ENCODE results near the gene NCAM2. TPM values are rescaled to one million over a fixed set of nuclear protein-coding genes. Genes with fewer than 3 reads are reported as not detected.
"Not testable (repeated sequence)": the region's sequence is repeated elsewhere in the genome, so short reads cannot be mapped to it uniquely, and the experiment has no call there.

Gene NCAM2
- total and polyA plus RNA-seq, 2 of the 8 experiments (the other 6 are each of a cell fraction or from before 2014, with no cell fraction given): 0.14 to 1.1 TPM

- 92% methylated on average over 3 of the region's 3 CpGs; no CpG with 5 or more reads in 1 of the 2 experiments for WGBS, 2 experiments (ENCODE audit: extremely low coverage in 1 of 2, insufficient coverage in 1 of 2, insufficient read length in 1 of 2, insufficient replicate concordance in 2 of 2, low coverage in 1 of 2, low lambda C conversion rate in 2 of 2, missing lambda C conversion rate in 1 of 2)
- H2BK20ac ChIP-seq (ENCODE audit: low read length); H2BK15ac ChIP-seq (ENCODE audit: low read length); H3K4ac ChIP-seq (replicated peaks; ENCODE audit: insufficient read length, low read depth, low read length); H2BK5ac ChIP-seq (ENCODE audit: low read depth, low read length); H4K5ac ChIP-seq (ENCODE audit: insufficient read length, low read depth, low read length); H3K14ac ChIP-seq (ENCODE audit: insufficient read length); CTCF ChIA-PET (ENCODE audit: partially characterized antibody); H4K20me1 ChIP-seq (replicated peaks in 1 of 2; ENCODE audit: control insufficient read depth in 1 of 2, insufficient read depth in 2 of 2, low read length in 2 of 2); H3K4me3 ChIP-seq (ENCODE audit: extremely low read depth in 1 of 4, insufficient read depth in 2 of 4, low read depth in 3 of 4, low read length in 4 of 4); H4K8ac ChIP-seq (ENCODE audit: extremely low read depth, insufficient read depth, low read length); H3K23me2 ChIP-seq (ENCODE audit: low read depth, low read length); H2BK12ac ChIP-seq (ENCODE audit: low read depth, low read length); H2BK120ac ChIP-seq (replicated peaks; ENCODE audit: low read depth, low read length); H3K56ac ChIP-seq (replicated peaks; ENCODE audit: insufficient read length, low read depth, low read length); H3K4me2 ChIP-seq (ENCODE audit: insufficient read depth in 1 of 2, low read depth in 2 of 2, low read length in 2 of 2); FAIRE-seq; H3K18ac ChIP-seq (ENCODE audit: extremely low read depth, low read length); H4K91ac ChIP-seq (replicated peaks; ENCODE audit: insufficient read length, low read length); H3K79me1 ChIP-seq (ENCODE audit: low read depth, low read length); POLR2A ChIA-PET (ENCODE audit: partially characterized antibody); H3K9ac ChIP-seq (replicated peaks in 1 of 4; ENCODE audit: extremely low read depth in 1 of 4, low read depth in 3 of 4, low read length in 3 of 4); H2AFZ ChIP-seq (ENCODE audit: low read length); H3K27me3 ChIP-seq (replicated peaks in 1 of 4; ENCODE audit: control insufficient read depth in 3 of 4, extremely low read depth in 1 of 4, insufficient read depth in 3 of 4, low read length in 3 of 4); DNase-seq (ENCODE audit: low read depth in 1 of 2, low spot score in 2 of 2); H3K27ac ChIP-seq (ENCODE audit: low read depth, low read length); H3K36me3 ChIP-seq (ENCODE audit: control insufficient read depth in 2 of 4, insufficient read depth in 4 of 4, low read length in 3 of 4); H3K9me3 ChIP-seq (ENCODE audit: insufficient read depth in 2 of 2, low read depth in 1 of 2, low read length in 1 of 2); H3K4me1 ChIP-seq (replicated peaks in 1 of 4; ENCODE audit: control insufficient read depth in 3 of 4, insufficient read depth in 4 of 4, low read length in 3 of 4); H2AK5ac ChIP-seq (ENCODE audit: low read depth, low read length); H3K23ac ChIP-seq (ENCODE audit: insufficient read length); H3K79me2 ChIP-seq (ENCODE audit: control insufficient read depth in 1 of 2, insufficient read depth in 2 of 2, low read length in 2 of 2): not testable (repeated sequence)
- TF ChIP-seq EP300 (IDR thresholded peaks at IDR 0.05; ENCODE audit: borderline replicate concordance in 1 of 2, low read depth in 2 of 2, low read length in 2 of 2): peak in 1 of 2 experiments; percentile 56; a peak in 1 of 3 replicates
Measured at GRCh38 chr21:21402187-21402586, 404.0 kb downstream of the NCAM2 start.

GRCh38 chr21:21404261-21404660, 406.1 kb downstream of the NCAM2 start:
- H2BK120ac ChIP-seq (replicated peaks; ENCODE audit: low read depth, low read length); POLR2A ChIA-PET (ENCODE audit: partially characterized antibody); H3K79me1 ChIP-seq (ENCODE audit: low read depth, low read length); H4K5ac ChIP-seq (ENCODE audit: insufficient read length, low read depth, low read length); H2BK20ac ChIP-seq (ENCODE audit: low read length); H2BK5ac ChIP-seq (ENCODE audit: low read depth, low read length); H4K8ac ChIP-seq (ENCODE audit: extremely low read depth, insufficient read depth, low read length); FAIRE-seq; H4K91ac ChIP-seq (replicated peaks; ENCODE audit: insufficient read length, low read length); H3K4me2 ChIP-seq (ENCODE audit: insufficient read depth in 1 of 2, low read depth in 2 of 2, low read length in 2 of 2); H3K27ac ChIP-seq (ENCODE audit: low read depth, low read length); H2AFZ ChIP-seq (ENCODE audit: low read length); H2BK12ac ChIP-seq (ENCODE audit: low read depth, low read length); H3K36me3 ChIP-seq (ENCODE audit: control insufficient read depth in 2 of 4, insufficient read depth in 4 of 4, low read length in 3 of 4); H3K4ac ChIP-seq (replicated peaks; ENCODE audit: insufficient read length, low read depth, low read length); H3K23ac ChIP-seq (ENCODE audit: insufficient read length); H4K20me1 ChIP-seq (replicated peaks in 1 of 2; ENCODE audit: control insufficient read depth in 1 of 2, insufficient read depth in 2 of 2, low read length in 2 of 2); H3K4me3 ChIP-seq (ENCODE audit: extremely low read depth in 1 of 4, insufficient read depth in 2 of 4, low read depth in 3 of 4, low read length in 4 of 4); H2AK5ac ChIP-seq (ENCODE audit: low read depth, low read length); H3K18ac ChIP-seq (ENCODE audit: extremely low read depth, low read length); H3K9ac ChIP-seq (replicated peaks in 1 of 4; ENCODE audit: extremely low read depth in 1 of 4, low read depth in 3 of 4, low read length in 3 of 4); H2BK15ac ChIP-seq (ENCODE audit: low read length); H3K56ac ChIP-seq (replicated peaks; ENCODE audit: insufficient read length, low read depth, low read length); H3K27me3 ChIP-seq (replicated peaks in 1 of 4; ENCODE audit: control insufficient read depth in 3 of 4, extremely low read depth in 1 of 4, insufficient read depth in 3 of 4, low read length in 3 of 4); H3K23me2 ChIP-seq (ENCODE audit: low read depth, low read length); DNase-seq (ENCODE audit: low read depth in 1 of 2, low spot score in 2 of 2); H3K4me1 ChIP-seq (replicated peaks in 1 of 4; ENCODE audit: control insufficient read depth in 3 of 4, insufficient read depth in 4 of 4, low read length in 3 of 4); H3K79me2 ChIP-seq (ENCODE audit: control insufficient read depth in 1 of 2, insufficient read depth in 2 of 2, low read length in 2 of 2); H3K9me3 ChIP-seq (ENCODE audit: insufficient read depth in 2 of 2, low read depth in 1 of 2, low read length in 1 of 2); H3K14ac ChIP-seq (ENCODE audit: insufficient read length): not testable (repeated sequence)
- WGBS, 2 experiments (ENCODE audit: extremely low coverage in 1 of 2, insufficient coverage in 1 of 2, insufficient read length in 1 of 2, insufficient replicate concordance in 2 of 2, low coverage in 1 of 2, low lambda C conversion rate in 2 of 2, missing lambda C conversion rate in 1 of 2): 85% methylated on average over 5 of the region's 5 CpGs; no CpG with 5 or more reads in 1 of the 2 experiments
- CTCF ChIA-PET (ENCODE audit: partially characterized antibody): interaction anchor here (0.9 kb wide), 1 partner anchor 401 kb away, joined by 3 read pairs; no protein-coding TSS in a partner anchor
